Esophagus (tissue), 2 donors: Measurements from ENCODE around the gene CLDN19. TPM values are rescaled to one million over a fixed set of nuclear protein-coding genes. Genes with fewer than 3 reads are reported as not detected.
"Not testable (repeated sequence)": the region's sequence is repeated elsewhere in the genome, so short reads cannot be mapped to it uniquely, and the experiment has no call there.

Experiments
- H3K27ac ChIP-seq, 2 donors: one replicate each; pipeline ENCODE4 v1.5.1; 2013; ENCODE audit warnings: low read depth in 2 of 2, mild to moderate bottlenecking in 2 of 2, inconsistent platforms in 1 of 2, low read length in 1 of 2, moderate library complexity in 1 of 2
- H3K27me3 ChIP-seq, 2 donors: one replicate each; pipeline ENCODE4 v1.6.1; 2013; ENCODE audit warnings: low read length in 2 of 2, control low read depth in 1 of 2, mild to moderate bottlenecking in 1 of 2; ENCODE audit not compliant: insufficient read depth in 2 of 2, control insufficient read depth in 1 of 2
- H3K36me3 ChIP-seq, 2 donors: one replicate each; pipeline ENCODE4 v1.6.1; 2013; ENCODE audit warnings: low read length in 1 of 2; ENCODE audit not compliant: control insufficient read depth in 2 of 2, insufficient read depth in 2 of 2
- H3K4me1 ChIP-seq, 2 donors: one replicate each; pipeline ENCODE4 v1.6.1; 2013; ENCODE audit warnings: low read length in 1 of 2; ENCODE audit not compliant: control insufficient read depth in 2 of 2, insufficient read depth in 2 of 2
- H3K4me3 ChIP-seq, 2 donors: one replicate each; pipeline ENCODE4 v1.5.1; 2013; ENCODE audit warnings: low read length in 2 of 2, mild to moderate bottlenecking in 2 of 2, low read depth in 1 of 2, moderate library complexity in 1 of 2
- H3K9me3 ChIP-seq, 2 donors: one replicate each; pipeline ENCODE4 v1.6.1; 2013; ENCODE audit warnings: mild to moderate bottlenecking in 2 of 2, low read depth in 1 of 2, low read length in 1 of 2, moderate library complexity in 1 of 2; ENCODE audit not compliant: control insufficient read depth in 2 of 2, insufficient read depth in 1 of 2
- WGBS, 2 donors: extraction: QIAGEN DNeasy Blood & Tissue Kit; methylation state at CpG; one replicate each; pipeline ENCODE4 v1.1.7; 2013; 5-methylcytosine and 5-hydroxymethylcytosine counted together
- polyA plus RNA-seq, 2 donors: library from polyadenylated mRNA; stranded (reverse); fragments of 200-250 nt; gene quantifications; one replicate each; pipeline ENCODE4 v1.2.3, GENCODE V29; 2013
- donor health status: healthy with polysubstance abuse.
- donor health status: Bipolar disorder and iron deficiency.

The CLDN19 gene
- polyA plus RNA-seq, 2 donors: 0.04 TPM; not detected in 1

DNA sequence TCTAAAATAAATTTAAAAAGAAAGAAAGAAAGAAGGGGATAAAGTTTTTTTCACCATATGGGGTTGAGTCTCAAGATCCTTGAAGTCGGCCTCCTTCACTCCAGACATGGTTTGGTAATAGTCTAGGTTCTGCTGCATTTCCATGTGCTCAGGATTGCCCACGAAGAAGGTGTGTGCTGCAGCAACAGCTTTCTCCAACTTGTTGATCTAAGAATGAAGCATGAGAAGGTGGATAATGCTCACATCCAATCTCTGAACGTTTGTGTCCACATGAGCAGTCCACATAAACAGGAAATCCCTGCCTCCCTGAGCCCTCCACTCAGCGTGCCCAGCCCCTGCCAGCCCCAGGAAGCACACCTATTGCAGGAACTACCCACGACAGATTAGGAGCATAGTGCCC, 22.2 kb upstream of the CLDN19 start:
- no peaks in the 10 kb centered on the region for H3K4me1 ChIP-seq
- H3K27me3 ChIP-seq: no peaks in the 10 kb centered on the region
- no peaks in the 10 kb centered on the region for H3K9me3 ChIP-seq
- no peak overlapping the region for H3K27ac ChIP-seq
- H3K36me3 ChIP-seq: peaks cover 0 to 6% of the 10 kb centered on the region in 2 donors
- WGBS, 2 donors: 69 to 71% methylated on average over 5 of the region's 5 CpGs
- no peak overlapping the region for H3K4me3 ChIP-seq

DNA sequence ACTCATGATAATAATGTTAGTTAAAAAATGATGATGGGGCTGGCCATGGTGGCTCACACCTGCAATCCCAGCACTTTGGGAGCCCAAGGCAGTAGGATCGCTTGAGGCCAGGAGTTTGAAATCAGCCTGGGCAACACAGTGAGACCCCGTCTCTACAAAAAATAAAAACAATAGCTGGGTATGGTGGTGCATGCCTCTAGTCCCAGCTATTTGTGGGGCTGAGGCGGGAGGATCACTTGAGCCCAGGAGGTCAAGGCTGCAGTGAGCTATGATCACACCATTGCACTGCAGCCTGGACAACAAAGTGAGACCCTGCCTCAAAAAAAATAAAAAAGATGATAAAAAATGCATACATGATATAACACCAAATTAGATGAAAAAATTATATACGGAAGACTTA, 21.5 kb upstream of the CLDN19 start:
- no peaks in the 10 kb centered on the region for H3K27me3 ChIP-seq
- WGBS, 2 donors: 94 to 98% methylated on average over 4 of the region's 4 CpGs
- H3K4me3 ChIP-seq: no peak overlapping the region
- no peaks in the 10 kb centered on the region for H3K9me3 ChIP-seq
- H3K36me3 ChIP-seq: peaks cover 0 to 10% of the 10 kb centered on the region in 2 donors
- no peak overlapping the region for H3K27ac ChIP-seq
- H3K4me1 ChIP-seq: no peaks in the 10 kb centered on the region

DNA sequence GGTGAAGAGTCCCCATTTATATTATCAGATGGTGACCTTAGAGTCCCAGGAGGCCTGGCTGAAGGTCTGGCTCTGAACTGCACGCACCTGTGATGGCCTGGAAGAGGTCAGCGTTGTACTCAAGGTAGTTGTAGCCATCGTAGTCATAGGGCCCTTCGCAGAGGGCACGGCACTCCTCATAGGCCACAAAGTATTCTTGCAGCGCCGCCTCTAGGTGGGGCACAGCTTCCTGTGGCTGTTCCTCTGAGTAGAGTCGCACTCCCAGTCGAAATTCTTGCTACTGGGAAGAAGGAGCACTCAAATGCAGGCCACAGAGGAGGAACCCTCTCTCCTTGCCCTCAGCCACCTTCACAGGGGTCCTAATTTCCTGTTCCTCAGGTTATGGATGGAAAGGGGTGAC, 19.1 kb upstream of the CLDN19 start:
- H3K4me3 ChIP-seq: no peak overlapping the region
- H3K9me3 ChIP-seq: no peaks in the 10 kb centered on the region
- 74 to 81% methylated on average over 9 of the region's 9 CpGs for WGBS, 2 donors
- H3K4me1 ChIP-seq: no peaks in the 10 kb centered on the region
- H3K27ac ChIP-seq: no peak overlapping the region
- H3K27me3 ChIP-seq: no peaks in the 10 kb centered on the region
- H3K36me3 ChIP-seq: peaks cover 0 to 22% of the 10 kb centered on the region in 2 donors

DNA sequence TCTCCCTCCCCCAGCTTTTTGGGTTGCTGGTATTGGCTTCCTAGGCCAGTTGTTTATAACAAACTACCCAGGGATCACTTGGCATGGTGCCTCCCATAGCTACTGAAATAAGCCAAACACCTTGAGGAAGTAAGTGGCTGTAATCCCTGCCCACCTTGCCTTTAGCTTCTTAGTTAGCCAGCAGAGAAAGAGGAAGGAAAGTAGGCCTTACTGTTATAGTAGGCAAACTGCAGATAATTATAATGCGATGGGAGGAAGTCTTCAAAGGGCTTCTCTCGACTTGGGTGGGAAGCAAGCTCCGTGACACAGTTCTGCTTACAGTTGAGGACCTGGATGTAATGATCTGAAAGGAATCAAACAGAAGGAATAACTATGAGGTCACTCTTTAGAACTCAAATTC, 18.6 kb upstream of the CLDN19 start:
- H3K36me3 ChIP-seq: peaks cover 0 to 25% of the 10 kb centered on the region in 2 donors
- H3K4me3 ChIP-seq: no peak overlapping the region
- H3K27me3 ChIP-seq: no peaks in the 10 kb centered on the region
- no peak overlapping the region for H3K27ac ChIP-seq
- H3K9me3 ChIP-seq: no peaks in the 10 kb centered on the region
- 80 to 84% methylated on average over 3 of the region's 3 CpGs for WGBS, 2 donors
- H3K4me1 ChIP-seq: no peaks in the 10 kb centered on the region

DNA sequence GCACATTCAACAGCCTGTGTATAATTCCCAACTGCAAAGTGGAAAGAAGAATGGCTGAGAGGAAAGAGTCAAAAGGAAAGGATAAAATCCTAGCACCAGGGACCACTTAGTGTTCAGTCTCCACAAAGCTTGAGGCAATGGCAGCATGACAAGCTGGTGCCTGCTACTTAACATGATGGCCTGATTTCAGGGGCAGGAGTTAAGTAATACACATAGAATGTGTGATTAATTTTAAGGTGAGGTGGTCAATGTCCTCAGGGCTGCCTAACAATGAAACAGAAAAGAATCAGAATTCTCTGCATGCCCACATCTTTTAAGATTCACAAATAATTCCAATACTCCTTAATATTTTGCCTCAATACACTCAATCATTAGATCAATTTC, 17.8 kb upstream of the CLDN19 start:
- Histone ChIP-seq H3K27ac (no peak overlapping the region), H3K9me3 (no peaks in the 10 kb centered on the region), H3K36me3 (peaks cover 0 to 25% of the 10 kb centered on the region in 2 donors), H3K4me1 (no peaks in the 10 kb centered on the region), H3K27me3 (no peaks in the 10 kb centered on the region), H3K4me3 (no peak overlapping the region)

DNA sequence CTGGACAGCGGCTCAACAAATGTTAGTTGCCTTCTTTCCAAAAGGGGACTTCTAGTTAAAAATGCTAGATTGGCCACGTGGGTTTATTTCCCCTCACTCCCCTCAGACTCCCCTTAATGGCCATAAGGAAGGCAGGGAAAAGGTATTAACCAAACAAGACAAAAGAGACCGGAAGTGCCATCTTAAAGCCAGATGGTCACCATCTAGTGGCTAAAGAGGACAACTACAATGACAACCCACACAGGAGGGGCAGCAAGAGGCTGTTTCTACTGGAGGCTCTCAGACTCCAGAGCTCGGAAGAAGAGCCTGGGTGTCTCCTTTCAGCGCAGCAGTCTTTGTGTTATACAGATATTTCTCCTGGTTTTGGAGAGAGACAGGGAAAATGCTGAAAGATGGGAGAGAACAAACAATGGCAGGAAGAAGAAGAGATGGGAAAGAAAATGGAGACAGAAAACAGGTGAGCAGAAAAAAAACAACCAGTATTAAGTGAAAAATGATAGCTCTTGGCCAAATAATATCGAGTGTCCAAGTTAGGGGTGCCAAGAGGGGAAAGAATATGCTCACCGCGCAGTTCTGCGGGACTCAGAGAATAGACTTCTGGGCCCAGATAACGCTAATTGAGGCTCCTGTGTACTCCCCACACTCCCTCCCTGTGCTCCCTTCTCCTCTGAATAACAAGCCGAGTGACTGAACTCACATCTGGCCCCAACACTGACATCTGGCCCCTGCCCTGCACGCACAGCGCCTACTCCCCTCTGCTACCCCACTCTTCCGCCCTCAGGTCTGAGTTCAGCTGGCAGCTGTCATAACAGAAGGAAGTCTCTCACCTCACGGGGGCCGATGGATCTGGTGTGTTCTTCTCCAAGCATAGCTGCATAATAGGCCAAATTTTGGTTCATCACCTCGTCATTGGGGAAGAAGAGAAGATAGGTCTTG, 17.2 kb upstream of the CLDN19 start:
- Histone ChIP-seq H3K27ac (no peak overlapping the region), H3K9me3 (no peaks in the 10 kb centered on the region), H3K27me3 (no peaks in the 10 kb centered on the region), H3K4me3 (no peak overlapping the region), H3K36me3 (peaks cover 3 to 27% of the 10 kb centered on the region in 2 donors), H3K4me1 (no peaks in the 10 kb centered on the region)
- 77 to 78% methylated on average over 17 of the region's 17 CpGs for WGBS, 2 donors

DNA sequence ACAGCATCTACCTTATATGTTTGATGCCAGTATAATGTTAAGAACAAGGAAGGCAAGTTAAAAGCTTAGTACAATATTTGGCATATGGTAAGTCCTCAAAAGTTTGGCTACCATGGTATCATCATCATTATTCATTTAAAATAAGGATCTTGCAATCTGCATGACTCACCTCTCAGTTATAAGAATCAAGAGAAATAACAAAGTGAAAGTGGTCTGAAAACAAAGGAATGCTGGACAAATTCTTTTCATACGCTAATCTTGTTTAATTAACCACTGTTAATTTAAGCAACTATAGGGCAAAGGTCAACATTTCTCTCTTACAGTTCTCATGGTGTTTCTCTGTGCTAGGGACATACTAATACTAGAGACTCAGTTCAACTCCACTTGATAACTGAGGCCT, 13.0 kb upstream of the CLDN19 start:
- WGBS, 2 donors: 67 to 81% methylated on average over 1 of the region's 1 CpG

DNA sequence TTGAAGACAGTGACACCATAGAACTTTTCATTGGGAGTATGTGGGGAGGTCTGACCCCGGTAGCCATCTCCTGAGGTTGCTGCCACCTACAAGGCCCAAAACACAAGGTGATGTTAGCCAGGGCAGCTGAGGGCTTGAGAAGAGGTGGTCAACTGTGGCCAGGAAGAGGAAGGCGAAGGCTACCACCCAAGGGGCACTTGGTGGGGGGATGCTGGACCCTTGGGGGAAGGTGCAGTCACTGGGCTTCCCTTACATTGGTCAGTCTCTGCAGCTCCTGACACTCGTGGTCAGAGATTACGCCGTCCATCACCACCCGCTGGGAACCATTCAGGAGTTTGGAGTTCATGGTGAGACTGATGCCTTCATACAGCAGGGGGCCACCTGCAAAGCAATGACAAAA, 12.2 kb upstream of the CLDN19 start:
- H3K4me1 ChIP-seq: peaks cover 0 to 4% of the 10 kb centered on the region in 2 donors
- H3K27ac ChIP-seq: no peak overlapping the region
- H3K9me3 ChIP-seq: no peaks in the 10 kb centered on the region
- WGBS, 2 donors: 95% methylated on average over 6 of the region's 6 CpGs
- peaks cover 6 to 41% of the 10 kb centered on the region in 2 donors for H3K36me3 ChIP-seq
- H3K27me3 ChIP-seq: no peaks in the 10 kb centered on the region
- no peak overlapping the region for H3K4me3 ChIP-seq

More for the DNA sequence above, 13.0 kb upstream of the CLDN19 start:
- H3K4me1 ChIP-seq: peaks cover 0 to 4% of the 10 kb centered on the region in 2 donors
- no peaks in the 10 kb centered on the region for H3K9me3 ChIP-seq
- H3K27me3 ChIP-seq: no peaks in the 10 kb centered on the region
- H3K36me3 ChIP-seq: peaks cover 6 to 41% of the 10 kb centered on the region in 2 donors
- H3K27ac ChIP-seq: no peak overlapping the region
- no peak overlapping the region for H3K4me3 ChIP-seq

DNA sequence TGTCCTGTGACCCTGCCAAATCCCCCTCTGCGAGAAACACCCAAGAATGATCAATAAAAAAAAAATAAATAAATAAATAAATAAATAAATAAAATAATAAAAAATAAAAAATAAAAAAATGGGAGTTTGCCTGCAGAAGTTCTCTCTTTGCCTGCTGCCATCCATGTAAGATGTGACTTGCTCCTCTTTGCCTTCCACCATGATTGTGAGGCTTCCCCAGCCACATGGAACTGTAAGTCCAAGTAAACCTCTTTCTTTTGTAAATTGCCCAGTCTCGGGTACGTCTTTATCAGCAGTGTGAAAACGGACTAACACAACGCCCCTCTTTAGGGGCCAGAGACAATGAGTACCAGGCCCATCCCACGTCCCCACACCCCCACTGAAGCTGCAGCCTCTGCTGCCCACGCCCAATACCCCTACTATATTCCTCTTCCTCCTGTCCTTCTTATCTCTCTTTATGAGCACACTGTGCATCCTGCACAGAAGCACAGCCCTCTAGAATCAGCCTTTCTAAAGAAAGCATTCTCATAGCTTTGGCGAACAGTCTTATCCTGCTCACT, 11.6 kb upstream of the CLDN19 start:
- not testable (repeated sequence) for H3K4me1 ChIP-seq, H3K27me3 ChIP-seq, H3K9me3 ChIP-seq, H3K27ac ChIP-seq, H3K4me3 ChIP-seq
- WGBS, 2 donors: 88 to 93% methylated on average over 8 of the region's 8 CpGs
- peaks cover 6 to 37% of the 10 kb centered on the region in 2 donors for H3K36me3 ChIP-seq

DNA sequence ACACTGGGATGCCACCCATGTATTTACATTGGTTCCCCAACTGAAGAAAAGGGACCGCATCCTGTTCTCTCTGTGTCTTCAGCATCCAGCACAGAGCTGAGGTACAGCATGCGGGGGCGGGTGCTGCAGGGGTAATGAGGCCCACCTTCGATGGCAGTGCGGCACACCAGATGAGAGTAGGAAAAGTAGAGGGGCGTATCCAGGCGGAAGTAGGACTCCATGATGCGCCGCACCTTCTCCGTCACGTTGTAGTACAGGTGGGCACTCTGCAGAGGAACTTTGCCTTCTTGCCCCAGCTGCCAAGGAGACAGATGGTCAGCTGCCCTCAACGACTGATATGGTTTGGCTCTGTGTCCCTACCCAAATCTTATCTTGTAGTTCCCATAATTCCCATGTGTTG, 10.0 kb upstream of the CLDN19 start:
- Histone ChIP-seq H3K4me1 (peaks cover 0 to 4% of the 10 kb centered on the region in 2 donors), H3K9me3 (no peaks in the 10 kb centered on the region), H3K27ac (no peak overlapping the region), H3K36me3 (peaks cover 6 to 32% of the 10 kb centered on the region in 2 donors), H3K27me3 (no peaks in the 10 kb centered on the region), H3K4me3 (no peak overlapping the region)
- 92 to 96% methylated on average over 12 of the region's 12 CpGs for WGBS, 2 donors
